A204.1 (cell line): ENCODE results near the gene TCFL5.

Experiments used
- FAIRE-seq: peaks from 2 replicates; lab custom pipeline; 2012; peaks lifted over from hg19 to GRCh38; lab: Jason Lieb, UNC

The TCFL5 gene

GRCh38 chr20:62895539-62895938 is 33.9 kb upstream of the TCFL5 start:
- no peak for FAIRE-seq

GRCh38 chr20:62894261-62894660 is 32.6 kb upstream of the TCFL5 start:
- FAIRE-seq: no peak

- FAIRE-seq: no peak
Observed at GRCh38 chr20:62893700-62894099, 32.1 kb upstream of the TCFL5 start.

- no peak for FAIRE-seq
Observed at GRCh38 chr20:62892348-62893304, 31.0 kb upstream of the TCFL5 start.

- no peak for FAIRE-seq
Observed at GRCh38 chr20:62891111-62891510, 29.5 kb upstream of the TCFL5 start.

GRCh38 chr20:62890444-62890843 is 28.8 kb upstream of the TCFL5 start:
- FAIRE-seq: no peak

GRCh38 chr20:62889871-62890270 is 28.2 kb upstream of the TCFL5 start:
- FAIRE-seq: no peak

- FAIRE-seq: no peak
Observed at GRCh38 chr20:62889411-62889810, 27.8 kb upstream of the TCFL5 start.

GRCh38 chr20:62888910-62889309 is 27.3 kb upstream of the TCFL5 start:
- FAIRE-seq: no peak

- no peak for FAIRE-seq
Observed at GRCh38 chr20:62888406-62888805, 26.8 kb upstream of the TCFL5 start.

- no peak for FAIRE-seq
Observed at GRCh38 chr20:62887860-62888239, 26.2 kb upstream of the TCFL5 start.

GRCh38 chr20:62887152-62887859 is 25.7 kb upstream of the TCFL5 start:
- FAIRE-seq: no peak

- no peak for FAIRE-seq
Observed at GRCh38 chr20:62886709-62887058, 25.1 kb upstream of the TCFL5 start.

GRCh38 chr20:62885896-62886708 is 24.5 kb upstream of the TCFL5 start:
- FAIRE-seq: no peak

GRCh38 chr20:62885046-62885895 is 23.6 kb upstream of the TCFL5 start:
- no peak for FAIRE-seq

GRCh38 chr20:62884556-62884955 is 22.9 kb upstream of the TCFL5 start:
- no peak for FAIRE-seq

GRCh38 chr20:62882426-62882825 is 20.8 kb upstream of the TCFL5 start:
- no peak for FAIRE-seq

- FAIRE-seq: no peak
Observed at GRCh38 chr20:62881662-62882395, 20.2 kb upstream of the TCFL5 start.

- no peak for FAIRE-seq
Observed at GRCh38 chr20:62880935-62881661, 19.5 kb upstream of the TCFL5 start.

GRCh38 chr20:62880147-62880934 is 18.7 kb upstream of the TCFL5 start:
- FAIRE-seq: no peak
